HCT116 (cell line): Measurements from ENCODE around the gene MTIF3.

Experiments used
- CTCF ChIP-seq, 3 experiments: fragments of 200-600 bp in 1 of 3; sonication (generic) in 1 of 3; IDR thresholded peaks in 2 of 3; conservative IDR thresholded peaks in 1 of 3; 2 replicates each; pipeline ENCODE4 v1.5.1; 2012 to 2017; ENCODE audit warnings: low read depth in 2 of 3, low read length in 2 of 3, antibody characterized with exemption in 1 of 3, borderline replicate concordance in 1 of 3, control low read depth in 1 of 3, mild to moderate bottlenecking in 1 of 3, mixed read lengths in 1 of 3, mixed run types in 1 of 3, moderate library complexity in 1 of 3; ENCODE audit not compliant: insufficient read depth in 1 of 3
- EZH2 ChIP-seq: fragments of 200-600 bp; sonication (generic); IDR thresholded peaks from 2 replicates; pipeline ENCODE4 v1.6.1; 2017; ENCODE audit warnings: antibody characterized with exemption, mixed run types
- EZH2phosphoT487 ChIP-seq: fragments of 200-600 bp; IDR thresholded peaks from 2 replicates; pipeline ENCODE4 v1.6.1; 2018; ENCODE audit warnings: antibody characterized with exemption, borderline replicate concordance
- JUND ChIP-seq: IDR thresholded peaks from 2 replicates; pipeline ENCODE4 v1.6.1; 2012
- POLR2A ChIP-seq: IDR thresholded peaks from 2 replicates; pipeline ENCODE4 v1.7.0; 2011; ENCODE audit warnings: borderline replicate concordance; ENCODE audit not compliant: insufficient read depth, insufficient read length; ENCODE audit errors: extremely low read depth
- POLR2AphosphoS5 ChIP-seq: IDR thresholded peaks from 2 replicates; pipeline ENCODE4 v1.6.1; 2011; ENCODE audit warnings: mild to moderate bottlenecking, low read depth, low read length, moderate library complexity
- ZNF274 ChIP-seq: fragments of 200-500 bp; sonication (Bioruptor generic); IDR thresholded peaks from 2 replicates; pipeline ENCODE4 v1.6.1; 2014; ENCODE audit warnings: mild to moderate bottlenecking, low read depth, low read length, inconsistent platforms
- TF ChIP-seq, protein P1 (sequence below): IDR thresholded peaks from 2 replicates; pipeline ENCODE4 v1.6.1; 2012
- TF ChIP-seq, protein P2 (sequence below): IDR thresholded peaks from 2 replicates; pipeline ENCODE4 v1.6.1; 2012; ENCODE audit warnings: low read depth

DNA sequence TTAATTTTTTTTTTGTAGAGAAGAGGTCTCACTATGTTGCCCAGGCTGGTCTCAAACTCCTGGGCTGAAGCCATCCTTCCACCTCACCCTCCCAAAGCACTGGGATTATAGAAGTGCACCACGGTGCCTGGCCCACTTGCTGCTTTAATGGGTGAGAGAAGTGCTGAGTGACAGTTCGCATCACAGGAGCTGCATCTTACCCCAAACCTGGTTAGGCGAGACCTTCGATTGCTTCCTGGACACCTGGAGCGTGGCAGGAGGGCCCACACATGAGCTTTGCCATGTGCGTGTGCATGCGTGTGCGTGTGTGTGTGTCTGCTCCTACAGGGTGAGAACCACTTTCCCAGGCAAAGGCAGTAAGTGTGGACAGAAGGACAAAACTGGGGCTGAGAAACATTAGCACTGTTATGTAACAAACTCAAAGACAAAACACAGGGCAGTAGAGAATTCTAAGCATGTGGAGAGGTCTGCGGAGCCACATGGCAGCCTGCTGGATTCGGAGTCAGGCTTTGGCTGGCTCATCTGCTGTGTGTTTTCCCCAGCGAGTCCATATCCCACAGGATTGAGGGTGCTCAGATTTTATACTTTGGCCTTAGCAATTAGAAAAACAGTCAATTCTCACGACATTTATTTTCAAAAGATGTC lies 11.7 kb upstream of the MTIF3 start:
- TF ChIP-seq CTCF (IDR thresholded peaks at IDR 0.05 in 2 of 3, conservative IDR thresholded peaks at IDR 0.05 in 1 of 3; ENCODE audit: borderline replicate concordance in 1 of 3, insufficient read depth in 1 of 3, low read depth in 2 of 3, low read length in 2 of 3), result no peak
- TF ChIP-seq, protein P1, sequence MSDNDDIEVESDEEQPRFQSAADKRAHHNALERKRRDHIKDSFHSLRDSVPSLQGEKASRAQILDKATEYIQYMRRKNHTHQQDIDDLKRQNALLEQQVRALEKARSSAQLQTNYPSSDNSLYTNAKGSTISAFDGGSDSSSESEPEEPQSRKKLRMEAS, result no peak
- no peak for TF ChIP-seq POLR2A
- no peak for TF ChIP-seq EZH2
- TF ChIP-seq ZNF274, result no peak
- no peak for TF ChIP-seq POLR2AphosphoS5
- TF ChIP-seq, protein P2, sequence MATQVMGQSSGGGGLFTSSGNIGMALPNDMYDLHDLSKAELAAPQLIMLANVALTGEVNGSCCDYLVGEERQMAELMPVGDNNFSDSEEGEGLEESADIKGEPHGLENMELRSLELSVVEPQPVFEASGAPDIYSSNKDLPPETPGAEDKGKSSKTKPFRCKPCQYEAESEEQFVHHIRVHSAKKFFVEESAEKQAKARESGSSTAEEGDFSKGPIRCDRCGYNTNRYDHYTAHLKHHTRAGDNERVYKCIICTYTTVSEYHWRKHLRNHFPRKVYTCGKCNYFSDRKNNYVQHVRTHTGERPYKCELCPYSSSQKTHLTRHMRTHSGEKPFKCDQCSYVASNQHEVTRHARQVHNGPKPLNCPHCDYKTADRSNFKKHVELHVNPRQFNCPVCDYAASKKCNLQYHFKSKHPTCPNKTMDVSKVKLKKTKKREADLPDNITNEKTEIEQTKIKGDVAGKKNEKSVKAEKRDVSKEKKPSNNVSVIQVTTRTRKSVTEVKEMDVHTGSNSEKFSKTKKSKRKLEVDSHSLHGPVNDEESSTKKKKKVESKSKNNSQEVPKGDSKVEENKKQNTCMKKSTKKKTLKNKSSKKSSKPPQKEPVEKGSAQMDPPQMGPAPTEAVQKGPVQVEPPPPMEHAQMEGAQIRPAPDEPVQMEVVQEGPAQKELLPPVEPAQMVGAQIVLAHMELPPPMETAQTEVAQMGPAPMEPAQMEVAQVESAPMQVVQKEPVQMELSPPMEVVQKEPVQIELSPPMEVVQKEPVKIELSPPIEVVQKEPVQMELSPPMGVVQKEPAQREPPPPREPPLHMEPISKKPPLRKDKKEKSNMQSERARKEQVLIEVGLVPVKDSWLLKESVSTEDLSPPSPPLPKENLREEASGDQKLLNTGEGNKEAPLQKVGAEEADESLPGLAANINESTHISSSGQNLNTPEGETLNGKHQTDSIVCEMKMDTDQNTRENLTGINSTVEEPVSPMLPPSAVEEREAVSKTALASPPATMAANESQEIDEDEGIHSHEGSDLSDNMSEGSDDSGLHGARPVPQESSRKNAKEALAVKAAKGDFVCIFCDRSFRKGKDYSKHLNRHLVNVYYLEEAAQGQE, result no peak
- no peak for TF ChIP-seq JUND
- TF ChIP-seq EZH2phosphoT487, result no peak
